ENCODE data around the gene NBR1. TPM values are rescaled to one million over a fixed set of nuclear protein-coding genes. Genes with fewer than 3 reads are reported as not detected.

Gene NBR1
- total RNA-seq, 2 donors from 2014 or later = 120 to 156 TPM

GRCh38 chr17:43169561-43170139 lies 1.4 kb upstream of the NBR1 start:
- intact Hi-C loops (cut with DNase I) = loop anchor here (2.0 to 5.0 kb wide), 3 partner anchors 43 to 191 kb away; partner anchors contain the start of genes IFI35 and TMEM106A
- DNase-seq (ENCODE audit: low spot score) = peak; percentile 54
- WGBS = under 1% methylated on average over 29 of the region's 29 CpGs
- no peaks in the 10 kb centered on the region for H3K4me1 ChIP-seq (replicated peaks)
- peak overlapping the region; percentile 98 to 99 for H3K27ac ChIP-seq
- H3K36me3 ChIP-seq = no peaks in the 10 kb centered on the region
- H3K4me3 ChIP-seq = peak overlapping the region; percentile 68 to 81
- TF ChIP-seq CTCF (IDR thresholded peaks at IDR 0.05) (no peak), POLR2AphosphoS5 (IDR thresholded peaks at IDR 0.05) (no peak), POLR2A (IDR thresholded peaks at IDR 0.05) (no peak)
- no peaks in the 10 kb centered on the region for H3K9me3 ChIP-seq
- H3K27me3 ChIP-seq (replicated peaks; ENCODE audit: insufficient read depth) = no peaks in the 10 kb centered on the region

GRCh38 chr17:43170140-43170765 lies 761 bp upstream of the NBR1 start:
- TF ChIP-seq POLR2A (IDR thresholded peaks at IDR 0.05) (peak; percentile 66), CTCF (IDR thresholded peaks at IDR 0.05) (no peak), POLR2AphosphoS5 (IDR thresholded peaks at IDR 0.05) (peak; percentile 94)
- Histone ChIP-seq H3K4me1 (replicated peaks) (no peaks in the 10 kb centered on the region), H3K9me3 (no peaks in the 10 kb centered on the region), H3K27ac (peak overlapping the region; percentile 98 to 99), H3K27me3 (replicated peaks; ENCODE audit: insufficient read depth) (no peaks in the 10 kb centered on the region), H3K36me3 (no peaks in the 10 kb centered on the region), H3K4me3 (peak overlapping the region; percentile 68 to 81)
- intact Hi-C loops (cut with DNase I) = loop anchor here (2.0 to 5.0 kb wide), 3 partner anchors 42 to 191 kb away; partner anchors contain the start of genes IFI35 and TMEM106A
- peak; percentile 94 for DNase-seq (ENCODE audit: low spot score)
- 0% methylated on average over 27 of the region's 27 CpGs for WGBS

- peaks cover 3% of the 10 kb centered on the region for H3K4me1 ChIP-seq (replicated peaks)
- H3K9me3 ChIP-seq = no peaks in the 10 kb centered on the region
- no peaks in the 10 kb centered on the region for H3K27me3 ChIP-seq (replicated peaks; ENCODE audit: insufficient read depth)
- peak overlapping the region; percentile 68 to 81 for H3K4me3 ChIP-seq
- 2% methylated on average over 12 of the region's 12 CpGs for WGBS
- H3K36me3 ChIP-seq = peaks cover 0 to 3% of the 10 kb centered on the region in 2 donors
- peak overlapping the region; percentile 98 to 99 for H3K27ac ChIP-seq
- TF ChIP-seq POLR2A (IDR thresholded peaks at IDR 0.05) (no peak), POLR2AphosphoS5 (IDR thresholded peaks at IDR 0.05) (peak; percentile 44), CTCF (IDR thresholded peaks at IDR 0.05) (no peak)
- DNase-seq (ENCODE audit: low spot score) = peak; percentile 48
- intact Hi-C loops (cut with DNase I) = loop anchor here (1.0 to 5.0 kb wide), 4 partner anchors 40 to 189 kb away; partner anchors contain the start of genes BRCA1, IFI35 and TMEM106A
Observed at GRCh38 chr17:43171586-43172487, 823 bp downstream of the NBR1 start.

GRCh38 chr17:43175213-43176118 lies 4.5 kb downstream of the NBR1 start:
- intact Hi-C loops (cut with DNase I) = no loop called here

More at GRCh38 chr17:43175213-43176118, 4.5 kb downstream of the NBR1 start:
- Histone ChIP-seq H3K4me3 (no peak overlapping the region), H3K27ac (no peak overlapping the region), H3K27me3 (replicated peaks; ENCODE audit: insufficient read depth) (no peaks in the 10 kb centered on the region), H3K36me3 (peaks cover 3 to 9% of the 10 kb centered on the region in 2 donors), H3K4me1 (replicated peaks) (peaks cover 3% of the 10 kb centered on the region), H3K9me3 (no peaks in the 10 kb centered on the region)
- TF ChIP-seq CTCF (IDR thresholded peaks at IDR 0.05) = no peak
- TF ChIP-seq POLR2AphosphoS5 (IDR thresholded peaks at IDR 0.05) = no peak
- no peak for TF ChIP-seq POLR2A (IDR thresholded peaks at IDR 0.05)
- 64% methylated on average over 4 of the region's 4 CpGs for WGBS
- DNase-seq (ENCODE audit: low spot score) = no peak
